Stimulated activated CD8-positive, alpha-beta memory T cell treated with anti-CD3 and anti-CD28 coated beads, Interleukin-12 subunit alpha, Interleukin-12 subunit beta, amount 100 ng/mL, for 1 hour (primary cell): ENCODE results near the gene ETV4.

ENCODE experiments used
- DNase-seq: peaks from one replicate; pipeline ENCODE4 v3.0.0-alpha.2; 2020; ENCODE audit warnings: low read depth

Gene ETV4

GRCh38 chr17:43546319-43547188 is at the start of gene ETV4:
TSS of gene ETV4 (minus strand) at chr17:43546340. CDS start at chr17:43545617, 723 bp downstream.
- peak; percentile 72 for DNase-seq

- no peak for DNase-seq
Measured at GRCh38 chr17:43595466-43595865, 49.3 kb upstream of the ETV4 start.

GRCh38 chr17:43591779-43592562 is 45.8 kb upstream of the ETV4 start:
- no peak for DNase-seq

- no peak for DNase-seq
Measured at GRCh38 chr17:43591001-43591400, 44.9 kb upstream of the ETV4 start.

GRCh38 chr17:43588664-43589435 is 42.7 kb upstream of the ETV4 start:
- DNase-seq: no peak

- no peak for DNase-seq
Measured at GRCh38 chr17:43588121-43588520, 42.0 kb upstream of the ETV4 start.

- no peak for DNase-seq
Measured at GRCh38 chr17:43587647-43588046, 41.5 kb upstream of the ETV4 start.

GRCh38 chr17:43584666-43585102 is 38.5 kb upstream of the ETV4 start:
- DNase-seq: no peak

GRCh38 chr17:43583332-43583731 is 37.2 kb upstream of the ETV4 start:
- DNase-seq: no peak

- no peak for DNase-seq
Measured at GRCh38 chr17:43581613-43582012, 35.5 kb upstream of the ETV4 start.

GRCh38 chr17:43581130-43581529 is 35.0 kb upstream of the ETV4 start:
- no peak for DNase-seq

- no peak for DNase-seq
Measured at GRCh38 chr17:43579566-43580140, 33.5 kb upstream of the ETV4 start.

- peak; percentile 2 for DNase-seq
Measured at GRCh38 chr17:43578699-43579565, 32.8 kb upstream of the ETV4 start.

- DNase-seq: no peak
Measured at GRCh38 chr17:43578404-43578698, 32.2 kb upstream of the ETV4 start.

GRCh38 chr17:43577664-43578403 is 31.7 kb upstream of the ETV4 start:
- no peak for DNase-seq

GRCh38 chr17:43576563-43577229 is 30.6 kb upstream of the ETV4 start:
- DNase-seq: peak; percentile 46

GRCh38 chr17:43574896-43575525 is 28.9 kb upstream of the ETV4 start:
- no peak for DNase-seq

- DNase-seq: no peak
Measured at GRCh38 chr17:43574348-43574747, 28.2 kb upstream of the ETV4 start.

GRCh38 chr17:43573579-43574321 is 27.6 kb upstream of the ETV4 start:
- DNase-seq: no peak
